Activated CD8-positive, alpha-beta memory T cell treated with anti-CD3 and anti-CD28 coated beads, Interleukin-2, amount 50 U/mL, for 24 hours (primary cell): ENCODE results near the gene CFAP97D2.
"Not testable (repeated sequence)": the region's sequence is repeated elsewhere in the genome, so short reads cannot be mapped to it uniquely, and the experiment has no call there.

Source experiments
- DNase-seq: peaks from one replicate; pipeline ENCODE4 v3.0.0-alpha.2; 2020; ENCODE audit errors: extremely low read depth

Gene CFAP97D2

GRCh38 chr13:114179087-114179658 is at the start of gene CFAP97D2:
CFAP97D2 (plus strand) TSS chr13:114179257; CDS start chr13:114179331, 74 bp downstream.
- DNase-seq = no peak

DNA sequence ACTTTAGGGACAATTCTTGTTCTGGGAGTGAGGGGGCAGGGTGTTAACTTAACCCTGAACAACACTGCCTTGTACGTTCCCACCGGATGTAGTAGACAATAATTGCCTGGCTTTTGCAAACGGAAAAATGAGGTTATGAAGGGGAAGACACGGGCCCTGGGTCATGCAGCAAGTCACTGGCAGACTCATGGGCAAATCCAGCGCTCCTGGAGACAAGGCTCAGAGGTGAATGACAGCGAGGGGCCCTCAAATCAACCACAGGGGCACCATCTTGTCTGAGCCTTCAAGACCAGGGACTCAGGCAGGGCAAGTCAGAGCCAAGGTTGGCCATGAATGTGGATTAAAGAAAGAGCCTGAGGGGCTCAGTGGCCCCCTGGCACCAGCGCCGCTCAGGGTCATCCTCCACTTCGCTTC is 49.4 kb upstream of the CFAP97D2 start:
- no peak for DNase-seq

GRCh38 chr13:114130131-114130836 is 48.8 kb upstream of the CFAP97D2 start:
- no peak for DNase-seq

DNA sequence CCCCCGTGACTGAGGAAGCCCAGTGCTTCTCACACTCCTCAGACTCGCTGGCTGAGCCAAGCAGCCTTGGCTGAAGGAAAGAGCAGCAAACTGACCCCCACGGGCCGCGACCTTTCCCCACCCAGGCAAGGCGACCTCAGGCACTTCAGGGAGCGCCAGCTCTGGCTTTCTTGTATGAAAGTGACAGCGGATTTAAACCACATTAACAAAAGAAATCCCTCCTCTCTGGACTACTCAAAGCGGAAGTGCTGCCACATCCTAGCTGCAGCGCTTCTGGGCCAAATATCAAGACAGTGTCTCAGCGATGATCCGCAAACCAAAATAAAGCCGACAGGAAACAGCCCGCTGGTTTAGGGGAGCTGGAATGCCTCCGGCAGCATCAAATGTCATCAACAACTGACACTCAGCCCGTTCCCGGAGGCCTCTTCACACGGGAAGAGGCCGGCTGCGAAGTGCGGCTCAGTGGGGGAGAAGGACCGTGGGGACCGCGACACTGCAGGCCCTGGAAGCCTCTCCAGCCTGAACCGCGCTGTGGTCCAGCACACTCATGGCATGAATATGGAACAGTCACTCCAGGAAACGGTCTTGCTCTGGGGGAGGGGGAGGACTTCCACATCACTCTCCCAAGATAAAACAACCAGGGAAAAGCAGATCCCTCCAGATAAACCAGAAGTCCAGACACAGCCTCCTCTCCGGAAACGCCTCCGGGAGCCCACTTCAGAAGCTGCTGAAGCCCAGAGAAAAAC is 48.0 kb upstream of the CFAP97D2 start:
- DNase-seq = no peak

DNA sequence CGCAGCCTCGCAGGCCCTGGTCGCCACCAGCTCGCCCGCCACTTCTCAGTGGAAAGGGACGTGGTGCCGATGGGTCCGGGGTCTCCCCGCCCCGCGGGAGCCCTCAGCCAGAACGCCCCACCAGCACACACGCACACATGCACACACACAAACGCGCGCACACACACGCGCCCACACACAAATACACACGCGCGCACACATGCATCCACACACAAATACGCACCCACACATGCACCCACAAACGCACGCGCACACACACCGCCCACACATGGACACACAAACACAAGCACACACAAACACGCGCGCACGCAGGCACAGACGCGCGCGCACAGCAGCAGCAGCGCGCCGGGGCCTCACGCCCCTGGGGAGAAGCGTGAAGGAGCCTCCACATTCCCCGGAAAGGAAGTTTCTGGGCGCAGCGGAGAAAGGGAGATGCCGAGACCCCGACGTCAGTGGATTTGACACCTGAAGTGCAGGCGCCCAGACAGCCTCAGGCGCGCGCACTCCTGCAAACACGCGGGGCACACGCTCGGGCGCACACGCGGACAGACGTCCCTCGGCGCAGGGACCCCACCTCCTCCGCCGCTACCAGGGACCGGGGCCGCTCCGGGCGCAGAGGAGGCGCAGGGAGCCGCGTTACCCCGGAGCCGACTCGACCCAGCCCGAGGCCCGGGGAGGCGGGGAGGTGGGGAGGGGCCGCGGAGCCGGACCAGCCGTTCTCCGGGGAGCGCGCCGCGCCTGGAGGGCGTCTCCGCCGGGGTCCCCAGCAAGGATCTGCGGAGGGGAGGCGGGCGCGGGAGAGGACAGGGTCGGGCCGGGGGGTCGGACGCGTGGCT is 47.3 kb upstream of the CFAP97D2 start:
- no peak for DNase-seq

DNA sequence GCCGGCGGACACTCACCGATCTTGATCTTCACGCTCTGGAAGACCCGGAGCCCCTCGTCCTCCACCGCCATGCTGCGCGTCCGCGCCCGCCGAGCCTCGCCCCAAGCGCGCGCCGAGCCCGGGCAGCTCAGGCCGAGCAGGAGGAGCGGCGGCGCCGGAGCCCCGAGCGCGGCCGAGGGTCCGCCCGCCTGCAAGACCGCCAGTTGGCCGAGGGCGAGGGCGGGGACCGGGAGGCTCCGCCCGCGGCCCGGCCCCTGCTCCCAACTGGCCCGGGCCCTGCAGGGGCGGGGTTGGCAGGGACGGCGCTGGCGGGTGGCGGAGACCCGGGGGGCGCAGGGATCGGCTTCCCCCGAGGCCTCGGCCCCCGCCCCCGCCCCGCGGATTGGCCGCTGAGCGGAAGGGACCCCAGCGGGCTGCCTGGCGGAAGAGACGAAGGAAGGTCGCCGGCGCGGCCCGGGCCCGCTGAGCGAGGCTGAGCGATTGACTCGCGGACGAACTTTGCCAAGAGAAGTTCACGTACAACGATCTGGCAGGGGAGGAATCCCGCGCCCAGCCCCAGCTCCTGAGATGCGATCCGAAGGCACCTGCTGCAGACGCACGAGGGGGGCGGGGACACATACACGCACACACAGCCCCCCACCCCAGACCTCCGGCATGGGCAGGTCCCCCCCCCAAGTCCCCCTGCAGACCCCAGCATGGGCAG is 46.5 kb upstream of the CFAP97D2 start, which contains the start of gene RASA3:
RASA3 (minus strand) TSS at position 205 of the 703 bp plus-strand sequence; CDS start at position 71, 134 bp downstream.
- no peak for DNase-seq

- DNase-seq = not testable (repeated sequence)
These were observed 45.9 kb upstream of the CFAP97D2 start for GRCh38 chr13:114133126-114133525.

DNA sequence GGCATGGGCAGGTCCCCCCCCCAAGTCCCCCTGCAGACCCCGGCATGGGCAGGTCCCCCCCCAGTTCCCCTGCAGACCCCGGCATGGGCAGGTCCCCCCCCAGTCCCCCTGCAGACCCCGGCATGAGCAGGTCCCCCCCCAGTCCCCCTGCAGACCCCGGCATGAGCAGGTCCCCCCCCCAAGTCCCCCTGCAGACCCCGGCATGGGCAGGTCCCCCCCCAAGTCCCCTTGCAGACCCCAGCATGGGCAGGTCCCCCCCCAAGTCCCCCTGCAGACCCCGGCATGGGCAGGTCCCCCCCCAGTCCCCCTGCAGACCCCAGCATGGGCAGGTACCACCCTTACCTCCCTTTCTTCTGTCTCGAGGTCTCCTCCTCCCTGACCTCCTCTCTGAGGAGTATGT is 45.5 kb upstream of the CFAP97D2 start:
- not testable (repeated sequence) for DNase-seq

DNA sequence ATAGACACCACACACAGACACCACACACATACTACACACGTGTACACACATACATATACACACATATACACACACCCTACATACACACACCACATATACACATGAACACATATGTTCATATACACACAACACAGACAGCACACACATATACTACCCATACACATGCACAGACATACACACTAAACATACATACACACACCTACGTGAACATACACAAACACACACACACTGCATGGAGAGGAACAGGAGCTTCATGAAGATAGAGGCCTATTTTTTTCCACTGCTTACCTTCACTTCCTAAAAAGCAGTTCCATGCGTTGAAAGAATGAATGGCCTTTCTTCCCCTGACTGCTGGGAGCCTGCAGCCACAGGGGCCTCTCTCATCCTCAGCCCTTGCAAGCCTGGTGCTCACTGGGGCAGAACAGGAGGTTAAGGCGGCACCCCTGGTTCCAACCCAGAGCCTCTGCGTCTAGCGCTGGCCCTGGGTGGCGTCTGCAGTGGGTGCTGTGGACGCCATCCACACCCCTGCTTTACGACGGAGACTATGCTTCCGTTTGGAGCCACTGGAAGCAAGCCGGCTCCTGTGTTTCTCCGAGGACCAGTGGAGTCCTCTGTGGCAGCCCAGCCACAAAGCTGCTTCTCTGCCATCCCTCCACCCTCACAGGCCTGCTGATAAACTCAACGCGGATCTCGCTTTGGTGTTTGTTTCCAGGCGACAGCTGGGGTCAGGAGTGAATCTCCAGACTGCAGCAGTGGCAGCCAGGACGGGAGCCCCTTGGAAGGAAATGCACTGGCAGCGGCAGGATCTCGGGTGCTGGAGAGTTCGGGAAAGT is 44.7 kb upstream of the CFAP97D2 start:
- no peak for DNase-seq

DNA sequence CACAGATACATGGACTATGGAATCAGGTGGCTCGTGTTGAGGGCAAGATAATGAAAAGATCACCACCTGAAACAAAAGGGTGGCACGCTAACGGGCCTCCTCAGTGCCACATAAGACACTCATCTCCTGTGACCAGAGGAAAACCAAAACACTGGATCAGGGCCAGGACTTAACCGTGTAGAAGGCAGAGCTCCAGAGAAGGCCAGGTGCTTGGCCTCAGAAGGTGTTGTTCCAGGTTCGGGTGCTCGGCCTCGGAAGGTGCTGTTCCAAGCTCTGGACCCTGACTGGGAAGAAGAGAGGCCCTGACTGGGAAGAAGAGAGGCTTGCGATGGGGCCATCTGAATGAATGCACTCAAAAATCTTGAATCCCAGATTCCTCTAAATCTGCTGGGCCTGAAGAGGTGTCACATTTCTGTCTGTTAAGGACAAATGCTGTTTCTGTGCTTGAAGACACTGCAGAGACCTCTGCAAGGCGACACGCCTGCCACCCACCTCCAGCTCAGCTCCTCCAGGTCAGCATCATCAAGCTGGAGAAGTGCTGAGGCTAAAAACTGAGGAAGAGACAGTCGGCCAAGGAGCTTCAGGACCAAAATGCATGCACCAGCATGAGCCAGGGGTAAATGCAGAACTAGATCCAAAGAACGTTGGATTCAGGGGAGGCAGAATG is 44.0 kb upstream of the CFAP97D2 start:
- no peak for DNase-seq

GRCh38 chr13:114135731-114136171 is 43.3 kb upstream of the CFAP97D2 start:
- DNase-seq = no peak

DNA sequence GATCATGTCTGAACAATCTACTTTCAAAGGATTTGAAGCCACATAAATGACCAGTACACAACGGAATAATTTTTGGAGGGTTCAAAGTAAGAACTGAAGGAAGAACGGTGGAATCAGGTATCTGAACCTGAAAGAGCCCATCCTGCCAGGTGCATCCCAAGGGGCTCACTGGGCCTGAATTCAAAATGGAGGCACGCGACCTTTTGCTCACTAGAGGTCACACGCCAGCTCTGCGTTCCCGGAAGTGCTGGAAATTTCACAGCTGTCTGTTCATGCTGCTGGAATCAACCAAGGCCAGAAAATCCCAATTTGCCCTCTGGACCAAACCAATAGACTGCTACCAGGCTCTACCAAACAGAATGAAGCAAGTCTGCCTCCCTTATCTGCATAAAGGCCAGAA is 42.5 kb upstream of the CFAP97D2 start:
- no peak for DNase-seq

GRCh38 chr13:114140131-114140905 is 38.7 kb upstream of the CFAP97D2 start:
- DNase-seq = no peak

GRCh38 chr13:114140906-114141250 is 38.2 kb upstream of the CFAP97D2 start:
- DNase-seq = no peak

GRCh38 chr13:114141261-114141996 is 37.6 kb upstream of the CFAP97D2 start:
- no peak for DNase-seq

GRCh38 chr13:114142137-114142550 is 36.9 kb upstream of the CFAP97D2 start:
- DNase-seq = no peak

GRCh38 chr13:114142640-114143490 is 36.2 kb upstream of the CFAP97D2 start:
- DNase-seq = no peak
